ENCODE measurements around the gene RAP1GAP2.

DNA sequence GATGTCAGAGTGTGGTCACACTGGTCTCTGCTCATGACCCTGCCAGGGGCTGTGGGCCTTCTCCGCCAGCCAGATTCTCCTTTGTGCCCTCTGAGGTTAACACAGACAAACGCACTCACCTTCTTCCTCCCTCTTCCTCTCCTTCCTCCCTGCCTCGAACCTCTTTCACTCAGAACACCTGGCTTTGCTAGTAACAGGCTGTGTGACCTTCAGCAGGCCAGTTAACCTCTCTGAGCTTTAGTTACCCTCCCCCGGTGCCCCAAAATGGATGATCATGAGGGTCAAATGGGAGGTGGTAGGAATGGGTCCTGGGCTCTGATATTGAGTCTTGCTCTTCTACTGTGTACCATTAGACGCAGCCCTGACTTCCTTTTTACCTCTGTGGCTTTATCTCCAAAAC, 140.1 kb downstream of the RAP1GAP2 start:
- TF ChIP-seq GABPA (IDR thresholded peaks at IDR 0.05; ENCODE audit: borderline replicate concordance, insufficient read depth, low read length): no peak
- TF ChIP-seq EZH2 (IDR thresholded peaks at IDR 0.05; ENCODE audit: low read depth, low read length, severe bottlenecking): no peak
- TF ChIP-seq POLR2AphosphoS5 (IDR thresholded peaks at IDR 0.05; ENCODE audit: low read depth, low read length): no peak
- no peak for TF ChIP-seq CHD1 (IDR thresholded peaks at IDR 0.05; ENCODE audit: low read depth, low read length)
- no peak for TF ChIP-seq HDAC6 (IDR thresholded peaks at IDR 0.05; ENCODE audit: low read depth, low read length)
- TF ChIP-seq, protein P1, sequence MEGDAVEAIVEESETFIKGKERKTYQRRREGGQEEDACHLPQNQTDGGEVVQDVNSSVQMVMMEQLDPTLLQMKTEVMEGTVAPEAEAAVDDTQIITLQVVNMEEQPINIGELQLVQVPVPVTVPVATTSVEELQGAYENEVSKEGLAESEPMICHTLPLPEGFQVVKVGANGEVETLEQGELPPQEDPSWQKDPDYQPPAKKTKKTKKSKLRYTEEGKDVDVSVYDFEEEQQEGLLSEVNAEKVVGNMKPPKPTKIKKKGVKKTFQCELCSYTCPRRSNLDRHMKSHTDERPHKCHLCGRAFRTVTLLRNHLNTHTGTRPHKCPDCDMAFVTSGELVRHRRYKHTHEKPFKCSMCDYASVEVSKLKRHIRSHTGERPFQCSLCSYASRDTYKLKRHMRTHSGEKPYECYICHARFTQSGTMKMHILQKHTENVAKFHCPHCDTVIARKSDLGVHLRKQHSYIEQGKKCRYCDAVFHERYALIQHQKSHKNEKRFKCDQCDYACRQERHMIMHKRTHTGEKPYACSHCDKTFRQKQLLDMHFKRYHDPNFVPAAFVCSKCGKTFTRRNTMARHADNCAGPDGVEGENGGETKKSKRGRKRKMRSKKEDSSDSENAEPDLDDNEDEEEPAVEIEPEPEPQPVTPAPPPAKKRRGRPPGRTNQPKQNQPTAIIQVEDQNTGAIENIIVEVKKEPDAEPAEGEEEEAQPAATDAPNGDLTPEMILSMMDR (IDR thresholded peaks at IDR 0.05; ENCODE audit: control extremely low read depth in 1 of 3, insufficient read depth in 1 of 3, low read depth in 1 of 3, low read length in 3 of 3): no peak
